ENCODE data around the gene SLC52A3. TPM values are rescaled to one million over a fixed set of nuclear protein-coding genes. Genes with fewer than 3 reads are reported as not detected.
A peak's percentile ranks its signal among the peaks of the same experiment; 100 is the strongest.

Gene SLC52A3
- polyA plus RNA-seq, 1 donor (not counting 4 experiments of a cell fraction or from before 2014, with no cell fraction given): 0.84 TPM

DNA sequence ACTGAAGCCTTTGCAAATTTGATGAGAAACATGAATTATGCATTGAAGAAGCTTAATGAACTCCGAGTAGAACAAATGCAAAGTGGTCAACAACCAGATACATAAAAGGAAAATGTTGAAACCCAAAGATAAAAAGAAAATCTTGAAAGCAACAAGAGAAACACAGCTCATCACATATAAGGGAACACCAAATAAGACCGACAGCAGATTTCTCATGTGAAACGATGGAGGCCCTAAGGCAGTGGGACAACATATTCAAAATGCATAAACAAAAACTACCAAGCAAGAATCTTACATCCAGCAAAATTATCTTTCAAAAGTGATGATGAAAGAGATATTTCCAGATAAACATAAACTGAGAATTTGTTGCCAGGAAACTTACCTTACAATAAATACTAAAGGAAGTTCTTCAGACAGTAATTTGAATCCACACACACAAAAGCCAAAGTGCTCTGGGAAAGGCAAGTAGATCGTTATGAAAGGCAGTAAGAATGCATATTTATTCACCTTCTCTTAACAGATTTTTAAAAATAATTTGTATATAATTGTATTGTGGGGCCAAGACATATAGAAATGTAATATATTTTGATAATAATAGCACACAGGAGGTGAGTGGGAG, 22.5 kb downstream of the SLC52A3 start:
- TF ChIP-seq, protein P1, sequence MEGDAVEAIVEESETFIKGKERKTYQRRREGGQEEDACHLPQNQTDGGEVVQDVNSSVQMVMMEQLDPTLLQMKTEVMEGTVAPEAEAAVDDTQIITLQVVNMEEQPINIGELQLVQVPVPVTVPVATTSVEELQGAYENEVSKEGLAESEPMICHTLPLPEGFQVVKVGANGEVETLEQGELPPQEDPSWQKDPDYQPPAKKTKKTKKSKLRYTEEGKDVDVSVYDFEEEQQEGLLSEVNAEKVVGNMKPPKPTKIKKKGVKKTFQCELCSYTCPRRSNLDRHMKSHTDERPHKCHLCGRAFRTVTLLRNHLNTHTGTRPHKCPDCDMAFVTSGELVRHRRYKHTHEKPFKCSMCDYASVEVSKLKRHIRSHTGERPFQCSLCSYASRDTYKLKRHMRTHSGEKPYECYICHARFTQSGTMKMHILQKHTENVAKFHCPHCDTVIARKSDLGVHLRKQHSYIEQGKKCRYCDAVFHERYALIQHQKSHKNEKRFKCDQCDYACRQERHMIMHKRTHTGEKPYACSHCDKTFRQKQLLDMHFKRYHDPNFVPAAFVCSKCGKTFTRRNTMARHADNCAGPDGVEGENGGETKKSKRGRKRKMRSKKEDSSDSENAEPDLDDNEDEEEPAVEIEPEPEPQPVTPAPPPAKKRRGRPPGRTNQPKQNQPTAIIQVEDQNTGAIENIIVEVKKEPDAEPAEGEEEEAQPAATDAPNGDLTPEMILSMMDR (optimal IDR thresholded peaks at IDR 0.05 in 1 of 3, IDR thresholded peaks at IDR 0.05 in 1 of 3, conservative IDR thresholded peaks at IDR 0.05 in 1 of 3; ENCODE audit: extremely low read depth in 1 of 3, insufficient read depth in 2 of 3, low read length in 3 of 3): no peak
- TF ChIP-seq EZH2 (IDR thresholded peaks at IDR 0.05; ENCODE audit: low read length): no peak
- no peak overlapping the region for H3K4me2 ChIP-seq (ENCODE audit: control insufficient read depth, extremely low read depth, insufficient read depth, low read depth, low read length)
- no peaks in the 10 kb centered on the region for H3K36me3 ChIP-seq (ENCODE audit: control insufficient read depth in 2 of 2, extremely low read depth in 1 of 2, insufficient read depth in 2 of 2, low read length in 2 of 2)
- no peaks in the 10 kb centered on the region for H3K79me2 ChIP-seq (ENCODE audit: control insufficient read depth, insufficient read depth, low read length)
- H3K9me1 ChIP-seq (ENCODE audit: control insufficient read depth, extremely low read depth, insufficient read depth, low read length): no peaks in the 10 kb centered on the region
- no peak overlapping the region for H3K9ac ChIP-seq (ENCODE audit: control insufficient read depth, extremely low read depth, insufficient read depth, low read length)
- no peak overlapping the region for H3K27ac ChIP-seq (ENCODE audit: control insufficient read depth, insufficient read depth, low read length)
- peak; percentile 5 for FAIRE-seq
- no peaks in the 10 kb centered on the region for H3K9me3 ChIP-seq (ENCODE audit: control insufficient read depth, low read depth, low read length)
- H2AFZ ChIP-seq (ENCODE audit: control insufficient read depth, low read length): no peak overlapping the region
- no peak overlapping the region for H3K4me3 ChIP-seq (ENCODE audit: control insufficient read depth in 2 of 3, extremely low read depth in 1 of 3, insufficient read depth in 2 of 3, low read depth in 1 of 3, low read length in 3 of 3)
- no peaks in the 10 kb centered on the region for H3K27me3 ChIP-seq (ENCODE audit: control insufficient read depth, extremely low read depth, insufficient read depth, low read length)
- no peaks in the 10 kb centered on the region for H3K4me1 ChIP-seq (ENCODE audit: control insufficient read depth, extremely low read depth, insufficient read depth, low read length)
- dilution Hi-C loops (cut with MboI; ENCODE audit: extremely low pct_ligation_motif_present, low sequenced_read_pairs): no loop called here
- DNase-seq (ENCODE audit: low read depth, low spot score): no peak
- no peaks in the 10 kb centered on the region for H4K20me1 ChIP-seq (ENCODE audit: control insufficient read depth, extremely low read depth, insufficient read depth, low read length)

- H4K20me1 ChIP-seq (ENCODE audit: control insufficient read depth, extremely low read depth, insufficient read depth, low read length): no peaks in the 10 kb centered on the region
- no peaks in the 10 kb centered on the region for H3K79me2 ChIP-seq (ENCODE audit: control insufficient read depth, insufficient read depth, low read length)
- no peaks in the 10 kb centered on the region for H3K9me3 ChIP-seq (ENCODE audit: control insufficient read depth, low read depth, low read length)
- H2AFZ ChIP-seq (ENCODE audit: control insufficient read depth, low read length): no peak overlapping the region
- H3K27me3 ChIP-seq (ENCODE audit: control insufficient read depth, extremely low read depth, insufficient read depth, low read length): no peaks in the 10 kb centered on the region
- TF ChIP-seq EZH2 (IDR thresholded peaks at IDR 0.05; ENCODE audit: low read length): no peak
- TF ChIP-seq, protein P1 (optimal IDR thresholded peaks at IDR 0.05 in 1 of 3, IDR thresholded peaks at IDR 0.05 in 1 of 3, conservative IDR thresholded peaks at IDR 0.05 in 1 of 3; ENCODE audit: extremely low read depth in 1 of 3, insufficient read depth in 2 of 3, low read length in 3 of 3): no peak
- no peak overlapping the region for H3K27ac ChIP-seq (ENCODE audit: control insufficient read depth, insufficient read depth, low read length)
- H3K4me3 ChIP-seq (ENCODE audit: control insufficient read depth in 2 of 3, extremely low read depth in 1 of 3, insufficient read depth in 2 of 3, low read depth in 1 of 3, low read length in 3 of 3): no peak overlapping the region
- no peak for FAIRE-seq
- H3K9me1 ChIP-seq (ENCODE audit: control insufficient read depth, extremely low read depth, insufficient read depth, low read length): no peaks in the 10 kb centered on the region
- DNase-seq (ENCODE audit: low read depth, low spot score): no peak
- H3K9ac ChIP-seq (ENCODE audit: control insufficient read depth, extremely low read depth, insufficient read depth, low read length): no peak overlapping the region
- no peaks in the 10 kb centered on the region for H3K36me3 ChIP-seq (ENCODE audit: control insufficient read depth in 2 of 2, extremely low read depth in 1 of 2, insufficient read depth in 2 of 2, low read length in 2 of 2)
- dilution Hi-C loops (cut with MboI; ENCODE audit: extremely low pct_ligation_motif_present, low sequenced_read_pairs): no loop called here
- H3K4me2 ChIP-seq (ENCODE audit: control insufficient read depth, extremely low read depth, insufficient read depth, low read depth, low read length): no peak overlapping the region
- no peaks in the 10 kb centered on the region for H3K4me1 ChIP-seq (ENCODE audit: control insufficient read depth, extremely low read depth, insufficient read depth, low read length)
Measured at GRCh38 chr20:742156-742555, 26.1 kb downstream of the SLC52A3 start.
